GM12872 (cell line): ENCODE measurements around the gene RDH16.

ENCODE experiments used
- TF ChIP-seq, protein P1 (sequence below): IDR thresholded peaks from 3 replicates; pipeline ENCODE4 v1.5.1; 2011; ENCODE audit warnings: low read depth, mild to moderate bottlenecking, low read length, moderate library complexity; ENCODE audit not compliant: insufficient read depth

The RDH16 gene

DNA sequence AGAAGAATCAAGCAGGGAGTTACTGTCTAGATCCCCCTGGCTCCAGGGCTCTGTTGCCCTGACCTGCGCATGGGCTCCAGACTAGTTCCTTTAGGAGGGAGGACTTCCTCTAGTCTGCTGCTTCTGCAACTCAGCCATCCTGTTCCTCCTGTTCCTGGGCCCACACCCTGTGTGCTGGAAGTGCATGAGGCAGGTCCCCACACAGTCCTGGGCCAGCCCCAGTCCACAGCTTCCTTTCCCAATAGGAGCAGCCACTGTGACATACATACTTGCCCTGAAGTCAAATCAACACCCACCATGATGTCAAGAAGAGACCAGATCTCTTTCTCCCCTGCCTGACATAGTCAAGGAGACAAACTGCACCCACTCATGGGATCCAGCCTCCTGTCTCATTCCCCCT, 24.5 kb downstream of the RDH16 start:
- TF ChIP-seq, protein P1, sequence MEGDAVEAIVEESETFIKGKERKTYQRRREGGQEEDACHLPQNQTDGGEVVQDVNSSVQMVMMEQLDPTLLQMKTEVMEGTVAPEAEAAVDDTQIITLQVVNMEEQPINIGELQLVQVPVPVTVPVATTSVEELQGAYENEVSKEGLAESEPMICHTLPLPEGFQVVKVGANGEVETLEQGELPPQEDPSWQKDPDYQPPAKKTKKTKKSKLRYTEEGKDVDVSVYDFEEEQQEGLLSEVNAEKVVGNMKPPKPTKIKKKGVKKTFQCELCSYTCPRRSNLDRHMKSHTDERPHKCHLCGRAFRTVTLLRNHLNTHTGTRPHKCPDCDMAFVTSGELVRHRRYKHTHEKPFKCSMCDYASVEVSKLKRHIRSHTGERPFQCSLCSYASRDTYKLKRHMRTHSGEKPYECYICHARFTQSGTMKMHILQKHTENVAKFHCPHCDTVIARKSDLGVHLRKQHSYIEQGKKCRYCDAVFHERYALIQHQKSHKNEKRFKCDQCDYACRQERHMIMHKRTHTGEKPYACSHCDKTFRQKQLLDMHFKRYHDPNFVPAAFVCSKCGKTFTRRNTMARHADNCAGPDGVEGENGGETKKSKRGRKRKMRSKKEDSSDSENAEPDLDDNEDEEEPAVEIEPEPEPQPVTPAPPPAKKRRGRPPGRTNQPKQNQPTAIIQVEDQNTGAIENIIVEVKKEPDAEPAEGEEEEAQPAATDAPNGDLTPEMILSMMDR, result no peak

- TF ChIP-seq, protein P1, result no peak
Measured at GRCh38 chr12:56932146-56932545, 25.3 kb downstream of the RDH16 start.

DNA sequence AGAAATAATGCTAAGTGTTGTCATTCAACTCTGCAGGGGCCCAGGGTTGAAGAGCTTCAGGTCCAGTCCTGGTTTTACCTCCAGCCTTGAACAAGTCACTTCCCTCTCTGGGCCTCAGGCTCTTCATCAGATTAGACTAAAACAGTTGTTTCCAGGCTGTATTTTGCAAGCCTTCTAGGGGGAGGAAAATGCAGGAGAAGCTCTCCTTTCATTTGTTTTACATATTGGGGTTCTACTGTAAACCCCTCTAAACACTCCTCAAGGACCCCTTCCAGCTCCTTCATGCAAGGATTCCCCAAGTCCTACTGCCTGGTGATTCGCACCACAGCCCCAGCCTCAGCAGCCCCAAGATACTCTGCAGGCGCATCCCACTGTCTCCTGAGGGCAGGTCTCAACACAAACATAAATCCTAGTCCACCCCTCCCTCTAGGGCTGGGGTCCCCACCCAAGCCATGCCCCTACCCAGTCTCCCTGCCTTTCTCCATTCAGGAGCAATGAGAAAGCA, 25.9 kb downstream of the RDH16 start:
- TF ChIP-seq, protein P1, result no peak

DNA sequence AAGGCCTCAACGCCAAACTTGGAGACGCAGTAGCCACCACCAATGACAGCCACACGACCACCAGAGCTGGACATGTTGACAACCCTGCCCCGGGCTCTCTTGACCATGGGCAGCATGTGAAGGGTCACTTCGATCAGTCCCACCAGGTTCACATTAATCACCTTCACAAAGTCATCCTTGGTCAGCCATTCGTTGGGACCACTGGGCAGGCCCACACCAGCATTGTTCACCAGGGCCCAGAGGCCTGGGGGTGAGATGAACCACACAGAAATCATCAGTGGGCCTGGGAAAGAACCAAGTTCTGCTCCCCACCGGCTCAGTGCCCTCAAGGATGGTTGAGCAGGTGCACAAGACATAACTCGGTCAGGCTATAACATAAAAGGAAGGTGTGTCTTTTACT, 27.2 kb downstream of the RDH16 start:
- TF ChIP-seq, protein P1, result no peak

DNA sequence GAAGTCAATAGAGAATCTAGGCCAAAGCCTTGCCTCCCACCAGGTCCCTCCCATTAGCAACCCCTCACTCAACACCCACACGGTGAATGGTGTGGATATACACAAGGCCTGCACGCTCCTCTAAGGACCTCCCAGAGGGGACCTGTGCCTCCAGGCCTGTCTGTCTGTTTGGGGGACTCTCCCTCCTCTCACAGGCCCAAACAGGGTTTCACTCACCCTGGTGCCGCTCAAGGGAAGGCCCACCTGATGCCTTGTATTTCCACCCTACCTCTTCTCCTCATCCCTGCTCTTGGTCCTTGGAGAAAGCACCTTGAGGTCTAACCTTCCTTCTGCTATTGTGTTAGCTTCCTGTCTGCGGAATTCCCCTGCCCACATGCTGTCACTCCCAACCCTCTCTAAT, 27.6 kb downstream of the RDH16 start:
- TF ChIP-seq, protein P1, result no peak

- TF ChIP-seq, protein P1, result no peak
Measured at GRCh38 chr12:56928262-56928661, 29.1 kb downstream of the RDH16 start.

- TF ChIP-seq, protein P1, result no peak
Measured at GRCh38 chr12:56927281-56927680, 30.1 kb downstream of the RDH16 start.
